GM12891 (cell line): Measurements from ENCODE around the gene TGM4.

Experiments used
- DNase-seq: peaks from one replicate; pipeline ENCODE4 v3.0.0; 2011; ENCODE audit warnings: low spot score; ENCODE audit not compliant: insufficient read length
- FAIRE-seq: peaks from 2 replicates; lab custom pipeline; 2011; peaks lifted over from hg19 to GRCh38; lab: Jason Lieb, UNC
- PAX5 ChIP-seq: IDR thresholded peaks from 2 replicates; pipeline ENCODE4 v1.6.1; 2011; ENCODE audit warnings: low read length, moderate library complexity, mild to moderate bottlenecking; ENCODE audit not compliant: insufficient read depth, severe bottlenecking
- POLR2A ChIP-seq: IDR thresholded peaks from 2 replicates; pipeline ENCODE4 v1.6.1; 2011; ENCODE audit warnings: low read depth, low read length, control low read depth
- POLR2AphosphoS5 ChIP-seq: IDR thresholded peaks from 2 replicates; pipeline ENCODE4 v1.6.1; 2011; ENCODE audit warnings: low read depth, low read length, control low read depth
- POU2F2 ChIP-seq: IDR thresholded peaks from 2 replicates; pipeline ENCODE4 v1.6.1; 2011; ENCODE audit warnings: low read depth, mild to moderate bottlenecking, control low read depth, low read length, moderate library complexity
- SPI1 ChIP-seq: IDR thresholded peaks from 2 replicates; pipeline ENCODE4 v1.6.1; 2011; ENCODE audit warnings: low read depth, low read length, control low read depth
- TAF1 ChIP-seq: IDR thresholded peaks from 2 replicates; pipeline ENCODE4 v1.6.1; 2011; ENCODE audit warnings: low read depth, low read length, control low read depth

TGM4 gene

DNA sequence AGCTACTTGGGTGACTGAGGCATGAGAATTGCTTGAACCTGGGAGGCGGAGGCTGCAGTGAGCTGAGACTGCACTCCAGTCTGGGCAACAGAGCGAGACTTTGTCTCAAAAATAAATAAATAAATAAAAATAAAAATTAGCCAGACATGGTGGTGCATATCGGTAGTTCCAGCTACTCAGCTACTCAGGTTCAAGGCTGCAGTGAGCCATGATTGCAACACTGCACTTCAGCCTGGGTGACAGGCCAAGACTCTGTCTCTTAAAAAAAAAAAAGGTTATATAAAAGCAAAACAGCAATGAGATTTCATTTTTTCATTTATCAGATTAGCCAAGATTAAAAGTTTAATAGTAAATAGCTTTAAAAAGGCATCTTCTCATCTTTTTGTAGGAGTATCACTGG is 2.9 kb downstream of the TGM4 start:
- TF ChIP-seq POLR2AphosphoS5 (no peak), PAX5 (no peak), POLR2A (no peak), POU2F2 (no peak), SPI1 (no peak)
- no peak for FAIRE-seq
- no peak for DNase-seq

DNA sequence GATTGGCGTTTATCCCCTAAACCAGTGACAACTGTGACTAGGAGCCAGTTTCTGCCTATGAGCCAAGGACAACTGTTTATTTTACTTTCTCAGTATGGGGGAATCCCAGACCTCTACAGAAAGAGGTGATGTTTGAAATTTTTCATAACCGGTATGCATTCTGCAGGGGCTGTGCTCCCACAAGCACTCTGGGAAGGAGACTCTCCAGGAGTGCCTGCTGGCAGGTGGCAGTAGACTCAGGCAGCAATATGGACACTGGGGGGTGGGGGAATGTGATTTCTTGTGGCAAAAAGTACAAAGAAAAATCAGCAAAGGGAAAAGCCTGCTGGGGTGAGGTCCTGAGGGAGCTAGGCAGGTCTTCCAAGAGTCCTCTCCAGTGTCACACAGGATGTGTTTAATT is 5.9 kb downstream of the TGM4 start:
- DNase-seq (no peak), FAIRE-seq (no peak)
- TF ChIP-seq TAF1 (no peak), POLR2A (no peak), PAX5 (no peak), POLR2AphosphoS5 (no peak), SPI1 (no peak), POU2F2 (no peak)

DNA sequence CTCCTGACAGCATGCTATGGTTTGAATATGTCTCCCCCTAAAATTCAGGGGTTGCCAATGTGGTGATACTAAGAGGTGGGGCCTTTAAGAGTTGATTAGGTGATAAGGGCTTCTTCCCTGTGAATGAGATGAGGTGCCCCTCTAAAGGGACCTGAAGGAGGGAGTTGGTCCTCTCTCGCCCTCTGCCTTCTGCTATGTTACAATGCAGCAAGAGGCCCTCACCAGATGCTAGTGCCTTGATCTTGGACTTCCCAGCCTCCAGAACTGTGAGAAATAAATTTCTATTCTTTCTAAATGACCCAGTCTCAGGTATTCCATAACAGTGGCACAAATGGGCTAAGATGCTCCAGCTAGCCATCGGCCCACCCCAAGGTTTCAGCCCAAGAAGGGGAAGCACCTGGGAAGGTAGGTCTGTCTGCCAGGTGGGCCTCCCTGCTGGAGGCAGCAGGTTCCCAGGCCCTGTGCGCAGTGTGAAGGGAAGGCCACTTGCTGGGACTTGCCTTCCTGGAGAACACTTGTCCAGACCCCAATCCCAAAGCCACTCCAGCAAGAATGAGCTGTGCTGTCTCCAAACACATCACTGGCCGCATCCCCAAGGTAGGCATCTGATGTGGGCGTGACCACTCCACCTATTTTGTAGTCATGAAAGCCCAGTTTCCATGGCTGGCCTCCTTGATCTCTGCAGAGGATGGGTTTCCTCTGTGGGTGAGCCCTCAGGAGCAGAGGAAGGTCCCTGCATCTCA is 9.0 kb downstream of the TGM4 start:
- no peak for DNase-seq
- FAIRE-seq: no peak
- no peak for TF ChIP-seq POLR2AphosphoS5
- TF ChIP-seq TAF1: no peak
- TF ChIP-seq SPI1: no peak
- no peak for TF ChIP-seq POU2F2
- no peak for TF ChIP-seq PAX5
- no peak for TF ChIP-seq POLR2A

DNA sequence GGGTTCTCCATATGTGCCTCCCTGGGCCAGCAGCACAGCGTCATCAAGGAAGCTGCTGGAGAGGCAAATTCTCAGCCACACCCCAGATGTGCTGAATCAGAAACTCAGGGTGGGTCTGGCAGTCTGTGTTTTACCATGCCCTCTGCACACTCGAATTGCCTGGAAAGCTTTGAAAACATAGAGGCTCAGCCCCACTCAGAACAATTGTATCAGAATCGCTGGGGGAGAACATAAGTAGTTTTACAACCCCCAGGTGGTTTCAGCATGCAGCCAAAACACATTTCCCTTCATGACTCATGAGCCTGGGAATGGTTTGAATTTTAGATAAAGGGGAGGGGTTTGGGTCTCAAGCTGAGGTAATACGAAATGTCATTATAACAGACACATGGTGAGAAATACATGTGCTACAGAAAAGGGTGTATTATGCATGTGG is 9.6 kb downstream of the TGM4 start:
- DNase-seq (no peak), FAIRE-seq (no peak)
- no peak for TF ChIP-seq SPI1
- no peak for TF ChIP-seq PAX5
- no peak for TF ChIP-seq POLR2A
- TF ChIP-seq POU2F2: no peak
- TF ChIP-seq POLR2AphosphoS5: no peak
- no peak for TF ChIP-seq TAF1

DNA sequence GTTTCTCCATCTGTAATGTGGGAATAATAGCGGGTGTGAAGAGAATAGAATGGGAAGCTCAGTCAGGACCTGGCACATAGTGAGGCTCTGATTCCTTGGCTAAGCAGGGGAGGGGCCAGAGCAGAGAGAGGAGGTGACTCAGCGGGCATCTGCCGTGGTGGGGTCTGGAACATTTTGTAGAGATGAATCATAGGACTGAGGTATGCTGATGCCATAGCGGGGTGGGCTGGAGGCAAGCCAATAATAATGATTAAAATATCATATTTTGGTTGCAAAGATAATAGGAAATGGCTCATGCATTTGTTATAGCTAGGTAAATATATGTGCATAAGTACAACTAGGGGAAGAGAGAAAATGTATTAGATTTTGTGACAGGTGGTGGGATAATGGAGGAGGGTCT is 11.2 kb downstream of the TGM4 start:
- no peak for DNase-seq
- no peak for FAIRE-seq
- TF ChIP-seq POLR2A (no peak), TAF1 (no peak), POU2F2 (no peak), POLR2AphosphoS5 (no peak), PAX5 (no peak), SPI1 (no peak)

GRCh38 chr3:44886561-44886960 is 12.2 kb downstream of the TGM4 start:
- TF ChIP-seq TAF1 (no peak), POU2F2 (no peak), POLR2A (no peak), PAX5 (no peak), POLR2AphosphoS5 (no peak), SPI1 (no peak)
- FAIRE-seq (no peak), DNase-seq (no peak)

DNA sequence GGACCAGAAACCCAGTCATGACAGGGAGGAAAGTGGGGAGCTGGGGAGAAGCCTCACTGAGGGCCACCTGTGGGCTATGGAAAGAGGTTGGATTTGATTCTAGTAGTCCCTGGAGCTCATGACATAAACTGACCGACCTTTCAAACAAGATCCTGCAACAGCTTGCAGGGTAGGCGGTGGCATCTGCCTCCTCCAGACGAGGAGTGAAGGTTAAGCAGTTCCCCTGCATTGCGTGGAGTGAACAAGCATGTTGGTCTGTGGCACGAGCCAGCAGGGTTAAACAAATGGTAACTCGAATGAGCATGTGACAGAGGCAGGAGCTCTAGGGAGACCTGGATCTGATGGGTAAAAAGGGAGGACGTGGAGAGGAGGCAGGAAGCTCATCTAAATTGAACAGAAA is 12.7 kb downstream of the TGM4 start:
- DNase-seq: no peak
- FAIRE-seq: no peak
- no peak for TF ChIP-seq SPI1
- TF ChIP-seq POLR2A: no peak
- no peak for TF ChIP-seq PAX5
- TF ChIP-seq POLR2AphosphoS5: no peak
- TF ChIP-seq POU2F2: no peak
- no peak for TF ChIP-seq TAF1

DNA sequence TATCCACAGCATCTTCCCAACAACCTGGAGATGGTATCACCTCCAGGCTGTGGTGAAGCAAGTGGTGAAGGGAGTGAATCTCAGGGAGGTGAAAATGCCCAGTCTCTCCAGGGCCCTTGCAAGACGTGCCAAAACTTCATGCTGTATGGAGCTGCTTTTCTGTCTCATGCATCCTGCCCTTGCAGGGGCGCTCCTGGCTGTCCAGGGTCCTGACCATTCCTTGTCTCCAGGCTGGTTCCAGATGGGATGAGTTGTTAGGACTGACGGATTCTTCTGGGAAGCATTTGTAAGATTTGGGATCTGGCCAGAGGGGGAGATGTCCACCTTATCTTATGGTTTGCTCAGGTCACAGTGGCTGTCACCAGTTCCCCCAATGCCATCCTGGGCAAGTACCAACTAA is 15.8 kb downstream of the TGM4 start:
- FAIRE-seq: no peak
- no peak for DNase-seq
- TF ChIP-seq POLR2A (no peak), PAX5 (no peak), POLR2AphosphoS5 (no peak), SPI1 (no peak), TAF1 (no peak), POU2F2 (no peak)

- TF ChIP-seq POU2F2: no peak
- TF ChIP-seq POLR2AphosphoS5: no peak
- no peak for TF ChIP-seq PAX5
- no peak for TF ChIP-seq TAF1
- no peak for TF ChIP-seq SPI1
- no peak for TF ChIP-seq POLR2A
- no peak for DNase-seq
- no peak for FAIRE-seq
These were observed 16.4 kb downstream of the TGM4 start for GRCh38 chr3:44890852-44891251.

- DNase-seq (no peak), FAIRE-seq (no peak)
- no peak for TF ChIP-seq POLR2A
- no peak for TF ChIP-seq SPI1
- no peak for TF ChIP-seq POLR2AphosphoS5
- no peak for TF ChIP-seq PAX5
- TF ChIP-seq TAF1: no peak
- no peak for TF ChIP-seq POU2F2
These were observed 18.3 kb downstream of the TGM4 start for GRCh38 chr3:44892689-44893088.
